ENCODE results near the gene C11orf97.
"Not testable (repeated sequence)": the region's sequence is repeated elsewhere in the genome, so short reads cannot be mapped to it uniquely, and the experiment has no call there.

Gene C11orf97

DNA sequence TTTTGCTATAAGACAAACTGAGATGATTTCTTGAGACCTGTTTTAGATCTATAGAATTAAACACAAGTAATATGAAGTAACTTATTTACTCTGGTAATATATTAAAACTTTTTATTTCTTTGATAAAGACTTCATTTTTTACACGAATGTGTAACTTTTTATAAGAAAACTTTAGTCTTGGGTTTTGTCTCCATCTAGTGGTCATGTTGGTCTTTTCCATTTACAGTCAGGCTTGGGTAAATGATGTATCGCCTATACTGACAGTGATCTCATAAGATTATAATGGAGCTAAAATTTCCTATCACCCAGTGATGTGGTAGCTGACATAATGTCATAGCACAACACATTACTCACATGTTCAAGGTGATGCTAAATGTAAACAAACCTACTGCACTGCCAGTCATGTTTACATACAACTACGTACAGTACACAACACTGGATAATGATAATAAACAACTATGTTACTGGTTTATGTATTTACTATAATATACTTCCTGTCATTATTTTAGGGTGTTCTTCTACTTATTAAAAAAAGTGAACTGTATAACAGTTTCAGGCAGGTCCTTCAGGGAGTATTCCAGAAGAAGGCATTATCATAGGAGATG lies 7.5 kb upstream of the C11orf97 start:
- Histone ChIP-seq H3K4me3 (ENCODE audit: low read depth, low read length) (no peak overlapping the region), H3K9me3 (ENCODE audit: control insufficient read depth, insufficient read depth, low read length) (no peaks in the 10 kb centered on the region), H3K27me3 (ENCODE audit: control insufficient read depth, insufficient read depth, low read length) (no peaks in the 10 kb centered on the region), H3K36me3 (ENCODE audit: control insufficient read depth, insufficient read depth, low read length) (peaks cover 2% of the 10 kb centered on the region; the same call in 1 of the 2 replicates), H3K4me1 (ENCODE audit: control insufficient read depth, insufficient read depth, low read length) (no peaks in the 10 kb centered on the region), H3K27ac (ENCODE audit: low read depth, low read length) (no peak overlapping the region), H3K9ac (ENCODE audit: low read depth, low read length) (no peak overlapping the region)

DNA sequence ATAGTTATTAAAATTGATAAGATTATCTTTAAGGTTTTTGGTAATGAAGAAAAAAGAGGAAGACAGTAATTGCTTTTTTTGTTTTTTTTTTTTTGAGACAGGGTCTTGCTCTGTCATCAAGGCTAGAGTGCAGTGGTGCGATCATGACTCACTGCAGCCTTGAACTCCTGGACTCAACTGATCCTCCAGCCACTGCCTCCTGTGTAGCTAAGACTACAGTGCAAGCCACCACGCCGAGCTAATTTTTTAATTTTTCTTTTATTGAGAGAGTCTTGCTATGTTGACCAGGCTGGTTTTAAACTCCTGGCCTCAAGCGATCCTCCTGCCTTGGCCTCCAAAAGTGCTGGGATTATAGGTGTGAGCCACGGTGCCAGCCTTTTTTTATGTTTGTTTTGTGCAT lies 5.7 kb upstream of the C11orf97 start:
- H3K27me3 ChIP-seq (ENCODE audit: control insufficient read depth, insufficient read depth, low read length); H3K27ac ChIP-seq (ENCODE audit: low read depth, low read length); H3K4me1 ChIP-seq (ENCODE audit: control insufficient read depth, insufficient read depth, low read length); H3K4me3 ChIP-seq (ENCODE audit: low read depth, low read length); H3K9ac ChIP-seq (ENCODE audit: low read depth, low read length); H3K36me3 ChIP-seq (ENCODE audit: control insufficient read depth, insufficient read depth, low read length); H3K9me3 ChIP-seq (ENCODE audit: control insufficient read depth, insufficient read depth, low read length): not testable (repeated sequence)

DNA sequence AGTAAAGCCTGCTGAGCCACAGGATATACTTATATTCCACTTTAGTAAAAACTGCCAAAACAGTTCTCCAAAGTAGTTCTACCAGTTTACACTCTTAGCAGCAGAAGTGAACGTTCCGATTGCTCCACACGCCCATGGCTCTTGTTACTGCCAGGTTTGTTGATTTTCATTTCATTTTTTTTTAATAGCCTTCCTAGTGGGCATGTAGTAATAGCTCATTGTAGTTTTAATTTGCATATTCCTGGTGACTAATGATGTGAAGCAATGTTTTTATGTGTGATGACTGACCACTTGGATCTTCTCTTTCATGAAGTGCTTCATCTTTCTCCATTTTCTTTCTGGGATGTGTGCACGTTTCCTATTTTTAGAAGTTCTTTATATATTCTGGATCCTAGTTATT lies 4.8 kb upstream of the C11orf97 start:
- H3K36me3 ChIP-seq (ENCODE audit: control insufficient read depth, insufficient read depth, low read length) = no peaks in the 10 kb centered on the region
- H3K27ac ChIP-seq (ENCODE audit: low read depth, low read length) = no peak overlapping the region
- H3K9ac ChIP-seq (ENCODE audit: low read depth, low read length) = no peak overlapping the region
- H3K4me3 ChIP-seq (ENCODE audit: low read depth, low read length) = no peak overlapping the region
- H3K27me3 ChIP-seq (ENCODE audit: control insufficient read depth, insufficient read depth, low read length) = peaks cover 11% of the 10 kb centered on the region
- H3K9me3 ChIP-seq (ENCODE audit: control insufficient read depth, insufficient read depth, low read length) = no peaks in the 10 kb centered on the region
- no peaks in the 10 kb centered on the region for H3K4me1 ChIP-seq (ENCODE audit: control insufficient read depth, insufficient read depth, low read length)

DNA sequence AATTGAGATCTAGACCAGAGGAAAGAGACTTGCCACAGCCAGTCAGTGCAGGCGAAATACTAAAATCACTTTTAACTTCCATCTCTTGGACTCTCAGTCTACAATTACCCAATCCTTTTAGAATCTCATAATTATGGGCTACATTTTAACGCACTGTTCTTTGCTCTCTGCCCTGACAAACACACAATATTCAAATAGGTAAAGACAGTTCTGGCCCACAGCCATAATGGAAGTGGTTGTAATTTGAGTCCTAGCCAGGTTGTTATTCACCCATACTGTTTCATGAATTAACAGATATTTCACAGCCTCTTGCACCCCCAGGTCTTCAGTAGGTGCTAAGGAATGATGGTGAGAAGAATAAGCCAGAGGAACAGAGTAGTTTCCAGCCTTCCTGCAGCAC lies 830 bp downstream of the C11orf97 start:
- Histone ChIP-seq H3K9me3 (ENCODE audit: control insufficient read depth, insufficient read depth, low read length) (no peaks in the 10 kb centered on the region), H3K4me3 (ENCODE audit: low read depth, low read length) (peak overlapping the region; percentile 64; the same call in 1 of the 2 replicates), H3K27ac (ENCODE audit: low read depth, low read length) (no peak overlapping the region), H3K36me3 (ENCODE audit: control insufficient read depth, insufficient read depth, low read length) (no peaks in the 10 kb centered on the region), H3K9ac (ENCODE audit: low read depth, low read length) (no peak overlapping the region), H3K4me1 (ENCODE audit: control insufficient read depth, insufficient read depth, low read length) (no peaks in the 10 kb centered on the region), H3K27me3 (ENCODE audit: control insufficient read depth, insufficient read depth, low read length) (peaks cover 26% of the 10 kb centered on the region)

DNA sequence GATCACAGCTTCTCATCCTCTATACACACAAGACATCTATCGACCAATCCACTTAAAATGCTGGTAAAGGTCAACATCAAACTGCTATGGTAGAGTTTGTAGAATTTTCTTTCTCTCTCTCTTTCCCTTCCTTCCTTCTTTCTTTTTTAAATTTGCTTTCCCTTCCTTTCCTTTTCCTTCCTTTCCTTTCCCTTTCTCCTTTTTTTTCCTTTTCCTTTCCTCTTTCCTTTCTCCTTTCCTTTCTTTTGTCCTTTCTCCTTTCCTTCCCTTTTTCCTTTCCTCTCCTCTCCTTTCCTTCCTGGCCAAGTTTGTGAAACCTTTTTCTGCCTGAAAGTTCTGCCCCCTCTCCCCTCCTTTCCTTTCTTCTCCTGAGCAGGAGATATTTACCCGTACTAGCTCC lies 3.1 kb downstream of the C11orf97 start:
- no peaks in the 10 kb centered on the region for H3K9me3 ChIP-seq (ENCODE audit: control insufficient read depth, insufficient read depth, low read length)
- H3K4me1 ChIP-seq (ENCODE audit: control insufficient read depth, insufficient read depth, low read length) = no peaks in the 10 kb centered on the region
- no peak overlapping the region for H3K9ac ChIP-seq (ENCODE audit: low read depth, low read length)
- H3K4me3 ChIP-seq (ENCODE audit: low read depth, low read length) = no peak overlapping the region
- H3K27me3 ChIP-seq (ENCODE audit: control insufficient read depth, insufficient read depth, low read length) = peaks cover 26% of the 10 kb centered on the region
- no peaks in the 10 kb centered on the region for H3K36me3 ChIP-seq (ENCODE audit: control insufficient read depth, insufficient read depth, low read length)
- no peak overlapping the region for H3K27ac ChIP-seq (ENCODE audit: low read depth, low read length)

DNA sequence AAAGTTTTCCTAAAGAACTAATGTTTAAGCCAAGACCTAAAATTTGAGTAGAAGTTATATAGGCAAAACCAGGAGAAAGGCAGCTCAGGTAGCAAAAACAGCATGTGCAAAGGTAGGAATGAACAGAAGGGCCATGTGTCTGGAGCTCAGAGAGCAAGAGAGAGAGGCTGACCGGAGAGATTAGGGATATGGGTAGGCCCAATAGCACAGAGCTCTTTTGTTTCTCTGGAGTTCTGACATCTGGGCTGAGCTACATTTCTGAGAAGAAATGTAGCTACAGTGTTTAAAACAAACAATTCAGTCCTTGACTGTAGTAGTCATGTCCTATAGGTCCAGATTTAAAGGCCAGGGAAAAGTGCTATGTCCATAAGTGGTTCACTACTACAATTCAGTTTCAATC lies 4.5 kb downstream of the C11orf97 start:
- no peaks in the 10 kb centered on the region for H3K4me1 ChIP-seq (ENCODE audit: control insufficient read depth, insufficient read depth, low read length)
- no peak overlapping the region for H3K9ac ChIP-seq (ENCODE audit: low read depth, low read length)
- H3K36me3 ChIP-seq (ENCODE audit: control insufficient read depth, insufficient read depth, low read length) = no peaks in the 10 kb centered on the region
- no peaks in the 10 kb centered on the region for H3K9me3 ChIP-seq (ENCODE audit: control insufficient read depth, insufficient read depth, low read length)
- H3K27me3 ChIP-seq (ENCODE audit: control insufficient read depth, insufficient read depth, low read length) = peaks cover 22% of the 10 kb centered on the region
- no peak overlapping the region for H3K4me3 ChIP-seq (ENCODE audit: low read depth, low read length)
- H3K27ac ChIP-seq (ENCODE audit: low read depth, low read length) = no peak overlapping the region

DNA sequence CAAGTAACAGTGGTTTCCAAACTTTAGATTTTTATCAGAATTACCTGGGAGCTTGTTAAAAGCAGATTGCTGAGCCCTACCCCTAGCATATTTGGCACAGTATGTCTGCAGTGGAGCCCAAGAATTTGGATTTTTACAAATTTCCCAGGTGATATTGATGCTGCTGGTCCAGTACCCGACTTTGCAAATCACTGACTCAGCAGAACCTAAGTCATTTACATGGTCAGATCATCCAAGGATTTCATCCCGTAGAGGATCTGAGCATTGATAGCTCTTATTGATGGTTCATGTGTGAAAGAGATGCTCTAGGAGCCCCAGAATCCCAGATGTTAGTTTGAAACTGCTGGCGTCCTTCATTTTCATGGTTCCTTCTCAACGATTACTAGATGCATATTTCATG lies 6.0 kb downstream of the C11orf97 start:
- Histone ChIP-seq H3K27me3 (ENCODE audit: control insufficient read depth, insufficient read depth, low read length) (peaks cover 7% of the 10 kb centered on the region), H3K9me3 (ENCODE audit: control insufficient read depth, insufficient read depth, low read length) (no peaks in the 10 kb centered on the region), H3K9ac (ENCODE audit: low read depth, low read length) (no peak overlapping the region), H3K4me1 (ENCODE audit: control insufficient read depth, insufficient read depth, low read length) (no peaks in the 10 kb centered on the region), H3K36me3 (ENCODE audit: control insufficient read depth, insufficient read depth, low read length) (no peaks in the 10 kb centered on the region), H3K4me3 (ENCODE audit: low read depth, low read length) (no peak overlapping the region), H3K27ac (ENCODE audit: low read depth, low read length) (no peak overlapping the region)

DNA sequence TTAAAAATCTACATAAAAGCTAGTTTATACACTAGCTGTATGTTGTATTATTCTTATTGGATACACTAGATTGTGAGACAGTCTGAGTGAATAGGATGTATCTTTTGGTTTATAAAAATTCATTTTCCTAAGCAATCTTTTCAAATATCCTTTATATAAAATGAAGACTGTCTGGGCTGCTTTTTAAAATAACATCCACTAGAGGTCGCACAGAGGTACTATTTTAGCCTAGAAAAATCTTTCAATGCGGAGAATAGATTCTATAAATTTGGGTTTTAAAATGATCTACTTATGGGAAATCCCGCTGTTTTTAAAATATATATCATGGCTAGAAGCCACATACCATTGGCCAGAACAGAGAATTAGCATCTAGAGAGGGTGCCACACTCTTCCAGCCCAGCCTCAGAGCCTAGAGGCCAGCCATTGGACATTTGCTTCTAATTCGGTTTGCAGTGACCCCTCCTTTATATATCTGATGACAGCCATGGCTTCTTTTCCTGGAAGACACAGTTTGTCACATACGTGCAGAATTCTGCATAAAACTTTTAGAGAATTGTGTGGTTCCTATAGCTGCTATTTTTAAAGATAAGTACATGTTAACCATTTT lies 7.3 kb downstream of the C11orf97 start:
- Histone ChIP-seq H3K36me3 (ENCODE audit: control insufficient read depth, insufficient read depth, low read length) (no peaks in the 10 kb centered on the region), H3K9me3 (ENCODE audit: control insufficient read depth, insufficient read depth, low read length) (no peaks in the 10 kb centered on the region), H3K9ac (ENCODE audit: low read depth, low read length) (no peak overlapping the region)

DNA sequence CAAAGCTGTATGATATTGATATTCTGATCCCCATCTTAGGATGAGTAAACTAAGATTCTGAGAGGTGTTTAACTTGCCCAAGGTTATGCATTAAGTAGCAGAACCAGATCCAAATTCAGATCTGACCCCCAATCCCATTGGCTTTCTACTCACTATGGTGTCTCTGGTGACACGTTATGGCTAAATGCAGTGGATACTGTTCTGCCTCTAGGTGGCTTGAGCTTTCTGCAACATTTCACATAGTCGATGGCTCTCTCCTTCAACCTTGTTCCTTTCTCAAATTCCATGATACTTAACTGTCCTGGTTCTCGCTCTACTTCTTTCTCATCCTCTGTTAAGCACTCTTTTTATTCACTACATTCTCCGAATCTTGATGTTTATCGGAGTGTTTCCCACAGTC lies 9.4 kb downstream of the C11orf97 start:
- no peaks in the 10 kb centered on the region for H3K36me3 ChIP-seq (ENCODE audit: control insufficient read depth, insufficient read depth, low read length)
- no peak overlapping the region for H3K27ac ChIP-seq (ENCODE audit: low read depth, low read length)
- no peak overlapping the region for H3K9ac ChIP-seq (ENCODE audit: low read depth, low read length)
- H3K9me3 ChIP-seq (ENCODE audit: control insufficient read depth, insufficient read depth, low read length) = no peaks in the 10 kb centered on the region
- no peaks in the 10 kb centered on the region; the same call in 1 of the 2 replicates for H3K27me3 ChIP-seq (ENCODE audit: control insufficient read depth, insufficient read depth, low read length)
- H3K4me1 ChIP-seq (ENCODE audit: control insufficient read depth, insufficient read depth, low read length) = no peaks in the 10 kb centered on the region
- H3K4me3 ChIP-seq (ENCODE audit: low read depth, low read length) = no peak overlapping the region

More for the DNA sequence above, 7.3 kb downstream of the C11orf97 start:
- no peak overlapping the region for H3K27ac ChIP-seq (ENCODE audit: low read depth, low read length)
- H3K27me3 ChIP-seq (ENCODE audit: control insufficient read depth, insufficient read depth, low read length) = peaks cover 4% of the 10 kb centered on the region; the same call in 1 of the 2 replicates
- H3K4me3 ChIP-seq (ENCODE audit: low read depth, low read length) = no peak overlapping the region
- no peaks in the 10 kb centered on the region for H3K4me1 ChIP-seq (ENCODE audit: control insufficient read depth, insufficient read depth, low read length)

DNA sequence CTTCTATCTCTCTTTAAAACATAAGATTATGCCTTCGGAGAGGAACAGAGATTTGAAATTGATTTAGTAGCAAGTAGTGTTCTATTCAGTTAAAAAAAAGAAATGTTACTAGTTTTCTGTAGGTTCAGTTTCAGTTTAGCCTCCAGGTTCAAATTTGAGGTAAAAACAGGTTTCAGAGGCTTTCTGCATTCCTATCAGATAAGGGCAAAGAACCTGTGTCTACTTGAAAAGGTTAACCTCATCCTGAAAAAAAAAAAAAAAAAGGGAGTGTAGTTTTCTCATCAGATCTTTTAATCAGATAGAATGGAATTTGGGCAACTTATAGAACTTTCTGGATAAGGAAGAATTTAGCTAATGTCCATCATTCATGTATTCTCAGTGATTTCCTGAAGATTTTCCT lies 12.1 kb downstream of the C11orf97 start:
- H3K27ac ChIP-seq (ENCODE audit: low read depth, low read length) = no peak overlapping the region
- no peak overlapping the region for H3K4me3 ChIP-seq (ENCODE audit: low read depth, low read length)
- H3K27me3 ChIP-seq (ENCODE audit: control insufficient read depth, insufficient read depth, low read length) = no peaks in the 10 kb centered on the region; the same call in 1 of the 2 replicates
- no peaks in the 10 kb centered on the region for H3K36me3 ChIP-seq (ENCODE audit: control insufficient read depth, insufficient read depth, low read length)
- no peaks in the 10 kb centered on the region for H3K9me3 ChIP-seq (ENCODE audit: control insufficient read depth, insufficient read depth, low read length)
- H3K9ac ChIP-seq (ENCODE audit: low read depth, low read length) = no peak overlapping the region
- H3K4me1 ChIP-seq (ENCODE audit: control insufficient read depth, insufficient read depth, low read length) = no peaks in the 10 kb centered on the region

DNA sequence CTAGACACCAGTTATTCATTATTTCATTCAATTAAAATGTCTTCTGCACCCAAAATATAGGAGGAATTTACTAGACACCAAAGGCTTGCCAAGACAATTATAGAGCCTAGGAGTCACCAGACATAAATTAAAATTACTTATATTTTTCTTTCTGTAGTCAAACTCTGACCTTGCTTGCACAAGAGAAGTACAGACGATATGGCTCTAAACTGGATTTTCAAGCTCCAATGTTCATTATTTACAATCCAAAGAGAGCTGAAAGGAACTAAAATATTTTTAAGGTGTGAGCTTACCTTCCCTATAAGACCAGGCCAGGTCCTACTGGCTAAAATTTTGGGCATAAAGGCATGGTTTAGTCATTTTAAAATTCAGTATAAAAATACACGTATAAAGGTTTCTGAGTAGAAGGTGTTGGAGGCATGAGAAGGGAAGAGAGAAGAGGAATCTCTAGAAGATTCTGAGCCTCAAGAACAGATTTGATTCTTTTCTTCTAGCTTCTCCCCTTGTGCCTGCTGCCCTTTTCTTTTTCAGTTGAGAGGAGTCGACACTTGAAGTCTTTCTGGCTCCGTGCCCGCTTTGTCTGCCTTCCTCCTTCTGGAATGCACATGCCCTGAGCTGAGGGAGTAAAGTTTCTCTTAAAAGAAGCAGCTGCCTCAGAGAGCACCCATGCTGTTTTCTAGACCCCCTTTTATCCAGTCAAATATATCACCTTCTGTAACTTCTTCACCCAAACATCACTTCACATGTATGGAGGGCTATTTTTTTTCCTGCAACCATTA lies 13.5 kb downstream of the C11orf97 start:
- Histone ChIP-seq H3K36me3 (ENCODE audit: control insufficient read depth, insufficient read depth, low read length) (no peaks in the 10 kb centered on the region), H3K9me3 (ENCODE audit: control insufficient read depth, insufficient read depth, low read length) (no peaks in the 10 kb centered on the region), H3K4me3 (ENCODE audit: low read depth, low read length) (no peak overlapping the region), H3K27me3 (ENCODE audit: control insufficient read depth, insufficient read depth, low read length) (no peaks in the 10 kb centered on the region; the same call in 1 of the 2 replicates), H3K4me1 (ENCODE audit: control insufficient read depth, insufficient read depth, low read length) (no peaks in the 10 kb centered on the region), H3K27ac (ENCODE audit: low read depth, low read length) (no peak overlapping the region), H3K9ac (ENCODE audit: low read depth, low read length) (no peak overlapping the region)

All from HUES48 (cell line).